ENCODE measurements around the gene ZNF574.
A peak's percentile ranks its signal among the peaks of the same experiment; 100 is the strongest.

ZNF574 gene

GRCh38 chr19:42060117-42060516 is 15.8 kb upstream of the ZNF574 start:
- H3K36me3 ChIP-seq (ENCODE audit: control insufficient read depth, insufficient read depth, low read length): peaks cover 5% of the 10 kb centered on the region
- H3K4me3 ChIP-seq (ENCODE audit: extremely low read depth, insufficient read depth, low read length, poor library complexity, severe bottlenecking): no peak overlapping the region
- no peaks in the 10 kb centered on the region for H3K4me1 ChIP-seq (ENCODE audit: control insufficient read depth, insufficient read depth, low read length, poor library complexity, severe bottlenecking)
- WGBS, 2 experiments (ENCODE audit: insufficient coverage in 2 of 2): 86 to 95% methylated on average over 1 to 2 of the region's 3 CpGs
- H3K9me3 ChIP-seq (ENCODE audit: control insufficient read depth, low read length): no peaks in the 10 kb centered on the region
- H3K27ac ChIP-seq (ENCODE audit: low read depth, low read length, severe bottlenecking): no peak overlapping the region

- Histone ChIP-seq H3K36me3 (ENCODE audit: control insufficient read depth, insufficient read depth, low read length) (peaks cover 5% of the 10 kb centered on the region), H3K4me3 (ENCODE audit: extremely low read depth, insufficient read depth, low read length, poor library complexity, severe bottlenecking) (no peak overlapping the region), H3K9me3 (ENCODE audit: control insufficient read depth, low read length) (no peaks in the 10 kb centered on the region), H3K4me1 (ENCODE audit: control insufficient read depth, insufficient read depth, low read length, poor library complexity, severe bottlenecking) (no peaks in the 10 kb centered on the region), H3K27ac (ENCODE audit: low read depth, low read length, severe bottlenecking) (no peak overlapping the region)
- WGBS, 2 experiments (ENCODE audit: insufficient coverage in 2 of 2): 93 to 97% methylated on average over 6 to 14 of the region's 16 CpGs
Observed at GRCh38 chr19:42062381-42062780, 13.6 kb upstream of the ZNF574 start.

- WGBS, 2 experiments (ENCODE audit: insufficient coverage in 2 of 2): 91 to 99% methylated on average over 6 of the region's 6 CpGs
- Histone ChIP-seq H3K4me1 (ENCODE audit: control insufficient read depth, insufficient read depth, low read length, poor library complexity, severe bottlenecking) (peaks cover 3% of the 10 kb centered on the region), H3K27ac (ENCODE audit: low read depth, low read length, severe bottlenecking) (no peak overlapping the region), H3K9me3 (ENCODE audit: control insufficient read depth, low read length) (no peaks in the 10 kb centered on the region), H3K36me3 (ENCODE audit: control insufficient read depth, insufficient read depth, low read length) (peaks cover 5% of the 10 kb centered on the region), H3K4me3 (ENCODE audit: extremely low read depth, insufficient read depth, low read length, poor library complexity, severe bottlenecking) (no peak overlapping the region)
Observed at GRCh38 chr19:42064432-42064831, 11.5 kb upstream of the ZNF574 start.

- Histone ChIP-seq H3K9me3 (ENCODE audit: control insufficient read depth, low read length) (no peaks in the 10 kb centered on the region), H3K4me1 (ENCODE audit: control insufficient read depth, insufficient read depth, low read length, poor library complexity, severe bottlenecking) (peaks cover 8% of the 10 kb centered on the region), H3K27ac (ENCODE audit: low read depth, low read length, severe bottlenecking) (no peak overlapping the region), H3K36me3 (ENCODE audit: control insufficient read depth, insufficient read depth, low read length) (peaks cover 5% of the 10 kb centered on the region), H3K4me3 (ENCODE audit: extremely low read depth, insufficient read depth, low read length, poor library complexity, severe bottlenecking) (no peak overlapping the region)
- WGBS, 2 experiments (ENCODE audit: insufficient coverage in 2 of 2): 92 to 95% methylated on average over 13 of the region's 13 CpGs
Observed at GRCh38 chr19:42065051-42065450, 10.9 kb upstream of the ZNF574 start.

- H3K4me3 ChIP-seq (ENCODE audit: extremely low read depth, insufficient read depth, low read length, poor library complexity, severe bottlenecking): no peak overlapping the region
- H3K27ac ChIP-seq (ENCODE audit: low read depth, low read length, severe bottlenecking): no peak overlapping the region
- peaks cover 5% of the 10 kb centered on the region for H3K36me3 ChIP-seq (ENCODE audit: control insufficient read depth, insufficient read depth, low read length)
- peaks cover 13% of the 10 kb centered on the region for H3K4me1 ChIP-seq (ENCODE audit: control insufficient read depth, insufficient read depth, low read length, poor library complexity, severe bottlenecking)
- no peaks in the 10 kb centered on the region for H3K9me3 ChIP-seq (ENCODE audit: control insufficient read depth, low read length)
- 87 to 93% methylated on average over 2 to 5 of the region's 9 CpGs for WGBS, 2 experiments (ENCODE audit: insufficient coverage in 2 of 2)
Observed at GRCh38 chr19:42065511-42065910, 10.5 kb upstream of the ZNF574 start.

GRCh38 chr19:42066075-42066754 is 9.8 kb upstream of the ZNF574 start:
- Histone ChIP-seq H3K4me1 (ENCODE audit: control insufficient read depth, insufficient read depth, low read length, poor library complexity, severe bottlenecking) (peaks cover 17% of the 10 kb centered on the region), H3K9me3 (ENCODE audit: control insufficient read depth, low read length) (no peaks in the 10 kb centered on the region), H3K4me3 (ENCODE audit: extremely low read depth, insufficient read depth, low read length, poor library complexity, severe bottlenecking) (no peak overlapping the region), H3K36me3 (ENCODE audit: control insufficient read depth, insufficient read depth, low read length) (peaks cover 5% of the 10 kb centered on the region), H3K27ac (ENCODE audit: low read depth, low read length, severe bottlenecking) (no peak overlapping the region)
- WGBS, 2 experiments (ENCODE audit: insufficient coverage in 2 of 2): 70 to 74% methylated on average over 3 to 4 of the region's 9 CpGs

GRCh38 chr19:42067315-42067888 is 8.6 kb upstream of the ZNF574 start:
- 91 to 94% methylated on average over 6 of the region's 6 CpGs for WGBS, 2 experiments (ENCODE audit: insufficient coverage in 2 of 2)

GRCh38 chr19:42068361-42068755 is 7.6 kb upstream of the ZNF574 start:
- 33 to 34% methylated on average over 8 of the region's 8 CpGs for WGBS, 2 experiments (ENCODE audit: insufficient coverage in 2 of 2)
- H3K4me3 ChIP-seq (ENCODE audit: extremely low read depth, insufficient read depth, low read length, poor library complexity, severe bottlenecking): peak overlapping the region; percentile 32
- H3K36me3 ChIP-seq (ENCODE audit: control insufficient read depth, insufficient read depth, low read length): no peaks in the 10 kb centered on the region
- peaks cover 17% of the 10 kb centered on the region for H3K4me1 ChIP-seq (ENCODE audit: control insufficient read depth, insufficient read depth, low read length, poor library complexity, severe bottlenecking)
- no peak overlapping the region for H3K27ac ChIP-seq (ENCODE audit: low read depth, low read length, severe bottlenecking)
- no peaks in the 10 kb centered on the region for H3K9me3 ChIP-seq (ENCODE audit: control insufficient read depth, low read length)

More at GRCh38 chr19:42067315-42067888, 8.6 kb upstream of the ZNF574 start:
- H3K4me1 ChIP-seq (ENCODE audit: control insufficient read depth, insufficient read depth, low read length, poor library complexity, severe bottlenecking): peaks cover 17% of the 10 kb centered on the region
- no peak overlapping the region for H3K4me3 ChIP-seq (ENCODE audit: extremely low read depth, insufficient read depth, low read length, poor library complexity, severe bottlenecking)
- H3K9me3 ChIP-seq (ENCODE audit: control insufficient read depth, low read length): no peaks in the 10 kb centered on the region
- H3K36me3 ChIP-seq (ENCODE audit: control insufficient read depth, insufficient read depth, low read length): no peaks in the 10 kb centered on the region
- no peak overlapping the region for H3K27ac ChIP-seq (ENCODE audit: low read depth, low read length, severe bottlenecking)

- Histone ChIP-seq H3K36me3 (ENCODE audit: control insufficient read depth, insufficient read depth, low read length) (no peaks in the 10 kb centered on the region), H3K9me3 (ENCODE audit: control insufficient read depth, low read length) (no peaks in the 10 kb centered on the region), H3K4me3 (ENCODE audit: extremely low read depth, insufficient read depth, low read length, poor library complexity, severe bottlenecking) (peak overlapping the region; percentile 32), H3K4me1 (ENCODE audit: control insufficient read depth, insufficient read depth, low read length, poor library complexity, severe bottlenecking) (peaks cover 17% of the 10 kb centered on the region), H3K27ac (ENCODE audit: low read depth, low read length, severe bottlenecking) (no peak overlapping the region)
- WGBS, 2 experiments (ENCODE audit: insufficient coverage in 2 of 2): 13 to 19% methylated on average over 19 to 21 of the region's 29 CpGs
Observed at GRCh38 chr19:42068756-42069571, 7.0 kb upstream of the ZNF574 start.

- Histone ChIP-seq H3K36me3 (ENCODE audit: control insufficient read depth, insufficient read depth, low read length) (no peaks in the 10 kb centered on the region), H3K27ac (ENCODE audit: low read depth, low read length, severe bottlenecking) (no peak within 1 kb of the TSS), H3K4me1 (ENCODE audit: control insufficient read depth, insufficient read depth, low read length, poor library complexity, severe bottlenecking) (peaks cover 17% of the 10 kb centered on the region), H3K9me3 (ENCODE audit: control insufficient read depth, low read length) (no peaks in the 10 kb centered on the region), H3K4me3 (ENCODE audit: extremely low read depth, insufficient read depth, low read length, poor library complexity, severe bottlenecking) (peak within 1 kb of the TSS; percentile 32)
- WGBS, 2 experiments (ENCODE audit: insufficient coverage in 2 of 2): 6 to 11% methylated on average over 7 to 12 of the region's 29 CpGs
Observed at GRCh38 chr19:42069619-42070351, 6.2 kb upstream of the ZNF574 start, which contains the start of gene GRIK5. TSS of gene GRIK5 (minus strand) at chr19:42070206. CDS start at chr19:42065770, 4,436 bp downstream.

Data from mesodermal cell (in vitro differentiated cells).